HL-60/S4 treated with phorbol 12-myristate 13-acetate at 8.2 ng/mL for 4 days and 3 days (cell line): Measurements from ENCODE around the gene CRTAC1.

Source experiments
- in situ Hi-C: fragments of 300-500 bp; cut with MboI; formaldehyde crosslinking; loops from 2 replicates; pipeline ENCODE4 v1.15.0; 2022; ENCODE audit warnings: low sequenced_read_pairs

The CRTAC1 gene

DNA sequence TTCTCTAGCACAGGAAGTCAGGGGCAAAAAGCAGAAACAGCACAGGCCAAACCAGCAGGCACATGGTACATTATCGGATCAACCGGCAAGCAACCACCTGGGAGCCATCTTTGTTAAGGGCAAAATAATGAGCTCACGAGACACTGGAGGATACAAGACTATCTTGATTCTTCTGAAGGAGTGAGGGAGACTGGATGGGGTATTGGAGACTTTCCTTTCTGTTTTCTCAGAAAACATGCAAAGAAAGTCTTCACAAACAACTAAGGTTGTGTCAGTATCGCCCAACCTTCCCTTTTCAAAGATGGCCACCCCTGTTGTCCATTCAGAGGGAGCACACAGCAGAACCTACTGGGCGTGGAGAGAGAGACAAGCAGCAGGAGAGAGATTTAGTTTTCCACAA, 151.2 kb downstream of the CRTAC1 start:
- in situ Hi-C loops = no loop called here

DNA sequence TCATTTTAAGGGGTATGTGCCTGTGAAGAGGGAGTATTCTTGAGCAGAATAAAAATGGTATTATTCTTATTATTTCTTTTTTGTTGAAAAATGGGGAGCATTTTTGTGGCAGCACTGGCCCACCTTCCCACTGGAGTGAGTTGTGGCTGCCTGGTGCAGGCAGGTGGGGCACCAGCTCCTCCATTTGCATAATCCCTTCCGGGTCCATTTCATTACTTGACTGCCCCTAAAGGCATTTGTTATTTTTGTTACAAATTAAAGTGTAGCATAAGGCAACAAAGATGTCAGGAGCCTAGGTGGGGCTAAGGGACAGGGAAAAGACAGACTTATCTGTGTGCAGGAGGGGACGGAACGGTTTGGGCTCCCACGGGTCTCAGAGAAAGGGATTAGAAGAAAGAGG, 154.0 kb downstream of the CRTAC1 start:
- in situ Hi-C loops = no loop called here

DNA sequence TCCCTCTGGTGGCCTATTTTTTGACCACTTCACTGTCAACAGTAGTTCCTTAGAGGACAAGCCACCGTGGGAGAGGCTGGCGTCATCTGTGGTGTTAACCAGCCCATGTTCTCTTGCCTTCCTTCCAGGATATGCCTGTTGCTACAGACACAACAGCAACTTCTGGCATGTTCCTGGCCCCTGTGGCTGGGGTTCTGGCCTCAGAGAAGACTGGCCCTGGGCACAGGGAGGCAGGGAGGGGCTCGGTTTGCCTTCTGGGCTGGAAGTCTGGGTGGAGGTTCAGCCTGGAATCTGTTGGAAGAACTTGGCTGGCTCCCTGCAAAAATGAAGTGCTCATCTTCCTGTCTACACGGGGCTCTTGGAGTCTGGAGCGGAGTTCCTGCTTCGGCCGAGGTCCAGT, 155.0 kb downstream of the CRTAC1 start:
- in situ Hi-C loops = no loop called here

DNA sequence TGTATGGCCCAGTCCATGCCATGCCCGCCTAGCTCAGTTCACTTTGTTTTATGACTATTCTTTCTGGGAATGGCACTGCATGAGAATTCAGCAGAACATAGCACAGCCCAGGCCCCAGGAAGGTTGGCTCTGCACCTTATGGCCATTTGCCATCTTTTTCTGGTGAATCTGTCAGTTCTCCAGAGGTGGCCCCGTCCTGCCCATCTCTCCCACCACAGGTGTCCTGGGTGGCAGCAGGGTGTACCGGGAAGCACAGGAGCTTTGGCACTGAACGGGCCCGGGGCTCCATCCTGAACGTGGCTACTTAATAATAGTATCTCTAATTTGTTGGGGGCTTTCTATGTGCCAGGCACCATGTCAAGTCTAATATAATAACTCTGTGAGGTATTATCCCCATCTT, 156.1 kb downstream of the CRTAC1 start:
- in situ Hi-C loops = no loop called here

DNA sequence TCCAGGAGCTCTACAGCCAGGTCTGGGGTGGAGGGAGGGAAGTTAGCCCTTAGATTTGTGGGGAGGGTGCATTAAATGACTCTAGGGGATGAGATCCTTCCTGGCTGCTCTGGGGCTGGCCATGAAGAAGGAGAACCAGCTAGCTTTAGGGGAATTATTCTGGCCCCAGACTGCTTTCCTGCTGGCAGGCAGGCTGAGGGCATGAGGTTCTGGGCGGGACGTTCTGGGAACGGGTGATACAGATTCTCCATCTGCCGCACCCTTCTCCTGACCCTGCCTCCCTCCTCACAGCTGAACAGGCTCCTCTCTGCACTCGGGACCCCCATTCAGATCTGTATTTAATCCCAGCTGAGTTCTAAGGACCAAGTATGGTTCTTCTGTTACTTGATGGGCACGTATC, 156.9 kb downstream of the CRTAC1 start:
- in situ Hi-C loops = no loop called here

DNA sequence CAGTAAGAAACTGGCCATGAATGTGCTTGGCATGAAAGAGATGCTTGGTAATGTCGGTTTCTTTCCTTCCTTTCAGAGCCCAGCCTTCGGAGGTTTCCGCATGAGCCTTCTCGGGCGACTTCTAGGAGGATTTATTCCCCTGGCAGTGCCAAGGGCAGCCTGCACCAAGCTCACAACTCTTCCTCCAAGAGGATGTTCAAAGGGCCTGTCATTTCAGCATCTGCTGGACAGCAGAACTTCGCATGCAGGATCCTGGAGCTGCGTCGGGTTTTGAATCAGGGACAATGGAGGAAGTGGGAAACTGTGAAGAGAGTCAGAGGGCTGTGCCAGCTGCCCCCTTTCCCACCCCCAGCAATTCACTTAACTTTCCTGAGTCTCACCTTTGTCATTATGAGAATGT, 159.4 kb downstream of the CRTAC1 start:
- in situ Hi-C loops = no loop called here

DNA sequence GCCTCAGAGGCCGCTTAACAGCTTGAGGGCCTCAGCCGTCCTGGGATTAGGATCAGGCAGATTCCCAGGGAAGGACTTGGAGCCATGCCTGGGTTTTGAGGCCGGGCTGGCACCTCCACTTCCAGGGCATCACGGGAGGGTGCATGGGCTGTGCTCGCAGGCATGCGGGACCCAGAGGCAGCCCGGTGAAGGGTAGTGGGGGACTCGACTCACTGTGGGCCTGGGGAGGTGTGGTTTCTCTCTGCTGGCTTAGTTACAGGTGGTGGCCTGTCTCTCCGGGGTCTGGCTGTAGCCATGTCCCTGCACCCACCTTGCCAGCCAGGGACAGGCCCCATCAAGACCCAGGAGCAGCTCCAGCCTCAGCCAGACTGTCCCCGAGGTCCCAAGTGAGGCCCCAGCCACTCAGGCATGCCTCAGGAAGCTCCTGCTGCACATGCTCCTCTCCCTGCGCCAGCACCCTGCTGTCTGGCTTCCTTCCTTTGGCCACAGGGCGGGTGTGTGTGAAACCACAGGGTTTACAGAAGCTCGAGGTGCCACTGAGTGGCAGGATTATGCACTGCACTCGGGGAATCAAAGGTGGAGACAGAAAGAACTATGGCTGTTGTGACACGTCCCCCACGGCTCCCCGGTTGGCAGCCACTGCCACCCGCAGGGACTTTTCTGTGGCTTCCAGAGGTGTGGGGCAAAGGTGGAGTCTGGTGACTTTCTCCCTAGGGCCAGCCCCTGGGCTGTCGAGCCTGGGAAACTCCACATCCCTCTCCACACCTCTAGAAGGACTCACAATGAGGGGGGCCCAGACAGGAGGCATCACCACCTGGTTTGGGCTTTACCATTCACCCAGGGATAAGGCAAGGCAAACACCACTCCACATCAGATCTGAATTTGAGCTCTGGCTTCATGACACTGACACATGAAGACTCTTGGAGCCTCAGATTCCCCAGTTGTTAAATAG, 161.1 kb downstream of the CRTAC1 start:
- in situ Hi-C loops = loop anchor here (10.0 kb wide), 1 partner anchor 75 kb away; no protein-coding TSS in a partner anchor

DNA sequence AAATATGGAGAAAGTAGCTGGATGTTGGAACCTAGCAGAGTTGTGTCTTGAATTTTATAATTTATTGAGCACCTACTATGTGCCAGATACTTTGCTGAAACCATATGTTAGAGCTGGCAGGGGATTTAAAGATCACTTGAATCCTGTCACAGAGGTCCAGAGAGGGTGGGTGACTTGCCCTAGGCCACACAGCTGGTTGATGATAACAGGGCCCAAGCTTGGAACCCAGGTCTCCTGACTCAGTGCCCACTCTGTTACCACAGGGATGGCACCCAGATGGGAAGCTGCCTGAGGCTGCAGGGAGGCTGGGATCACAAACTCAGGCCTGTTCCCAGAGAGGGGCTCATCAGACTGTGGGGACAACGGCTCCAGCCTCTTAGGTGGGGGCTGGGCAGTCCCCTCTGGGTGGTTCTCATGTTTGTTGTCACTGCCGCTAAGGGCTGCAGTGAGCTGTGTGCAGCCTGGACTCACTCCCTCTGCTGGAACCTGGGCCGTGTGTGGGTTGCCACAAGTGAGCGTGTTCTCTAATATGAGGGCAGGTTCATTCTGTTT, 162.2 kb downstream of the CRTAC1 start:
- in situ Hi-C loops = loop anchor here (10.0 kb wide), 1 partner anchor 73 kb away; no protein-coding TSS in a partner anchor

DNA sequence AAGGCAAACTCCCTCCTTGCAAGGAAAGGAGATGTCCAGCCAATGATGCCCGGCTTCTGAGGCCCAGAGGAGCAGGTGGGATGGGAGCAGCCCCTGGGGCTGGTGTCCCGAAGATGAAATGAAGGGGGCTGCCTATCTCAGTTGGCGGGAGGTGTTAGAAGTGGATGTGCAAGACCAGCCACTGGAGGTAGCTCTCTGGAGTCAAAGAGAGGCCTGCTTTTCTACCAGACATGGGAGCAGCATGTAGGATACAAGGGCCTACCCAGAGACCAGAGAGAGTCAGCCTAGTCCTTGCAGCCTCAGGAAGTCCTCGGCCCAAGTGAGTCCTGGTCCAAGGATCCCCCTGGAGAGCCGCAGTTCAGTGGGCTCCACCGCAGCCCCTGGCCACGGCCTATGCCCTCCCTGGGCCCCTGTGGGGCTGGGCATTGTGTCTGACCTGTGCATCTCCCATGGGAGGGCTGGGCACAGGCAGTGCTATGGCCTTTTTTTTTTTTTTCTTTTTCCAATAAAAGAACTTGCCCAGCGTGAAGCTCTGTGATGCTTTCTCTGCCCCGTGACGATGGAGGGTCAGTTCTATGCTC, 163.1 kb downstream of the CRTAC1 start:
- in situ Hi-C loops = loop anchor here (10.0 kb wide), 1 partner anchor 73 kb away; no protein-coding TSS in a partner anchor

DNA sequence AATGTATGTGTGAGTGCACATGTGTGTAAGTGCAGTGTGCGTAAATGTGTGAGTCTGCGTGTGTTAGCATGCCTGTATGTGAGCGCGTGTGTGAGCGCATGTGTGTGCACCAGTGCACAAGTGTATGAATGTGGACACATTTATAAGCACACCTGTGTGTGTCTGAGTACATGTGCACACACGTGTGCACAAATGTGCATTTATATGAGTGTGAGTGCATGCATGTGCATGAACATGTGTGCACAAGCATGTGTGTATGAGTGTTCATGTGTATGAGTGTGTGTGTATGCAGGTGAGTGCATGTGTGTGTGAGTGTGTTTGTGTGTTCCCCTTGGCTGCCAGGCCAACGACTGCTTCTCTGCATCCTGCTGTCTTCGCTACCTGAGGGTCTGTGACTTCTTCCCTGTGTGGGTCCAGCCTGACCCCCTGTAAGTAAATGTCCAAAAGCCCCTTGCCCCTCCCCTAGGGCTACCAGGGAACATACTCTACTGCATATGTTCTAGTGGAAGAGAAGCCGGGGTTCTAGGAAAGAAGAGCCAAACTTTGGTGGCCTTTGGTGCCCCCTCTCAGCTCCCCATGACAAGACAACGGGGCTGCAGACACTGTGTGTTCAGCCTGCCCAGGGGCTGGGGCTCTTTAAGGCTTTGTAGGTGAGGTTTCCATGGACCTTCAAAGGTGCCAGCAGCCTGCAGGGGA, 163.7 kb downstream of the CRTAC1 start:
- in situ Hi-C loops = loop anchor here (10.0 kb wide), 1 partner anchor 72 kb away; no protein-coding TSS in a partner anchor

DNA sequence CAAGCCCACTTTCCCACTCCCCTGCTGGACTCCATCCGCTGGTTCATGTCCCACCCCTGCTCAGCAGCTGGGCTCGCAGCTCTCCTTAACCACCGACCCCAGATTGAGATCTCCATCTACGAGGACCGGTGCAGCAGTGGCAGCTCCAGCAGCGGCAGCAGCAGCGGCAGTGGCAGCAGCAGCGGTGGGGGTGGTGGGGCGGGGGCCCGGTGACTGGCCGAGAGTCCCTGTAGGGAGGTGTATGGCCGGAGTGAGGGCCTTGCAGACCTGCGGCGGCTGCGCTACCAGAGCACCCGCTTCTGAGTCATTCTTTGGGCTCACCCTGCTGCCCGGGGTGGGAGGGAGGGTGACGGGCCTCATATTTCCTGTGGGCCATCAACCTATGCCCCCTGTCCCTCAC, 164.9 kb downstream of the CRTAC1 start:
- in situ Hi-C loops = loop anchor here (10.0 kb wide), 1 partner anchor 71 kb away; no protein-coding TSS in a partner anchor

DNA sequence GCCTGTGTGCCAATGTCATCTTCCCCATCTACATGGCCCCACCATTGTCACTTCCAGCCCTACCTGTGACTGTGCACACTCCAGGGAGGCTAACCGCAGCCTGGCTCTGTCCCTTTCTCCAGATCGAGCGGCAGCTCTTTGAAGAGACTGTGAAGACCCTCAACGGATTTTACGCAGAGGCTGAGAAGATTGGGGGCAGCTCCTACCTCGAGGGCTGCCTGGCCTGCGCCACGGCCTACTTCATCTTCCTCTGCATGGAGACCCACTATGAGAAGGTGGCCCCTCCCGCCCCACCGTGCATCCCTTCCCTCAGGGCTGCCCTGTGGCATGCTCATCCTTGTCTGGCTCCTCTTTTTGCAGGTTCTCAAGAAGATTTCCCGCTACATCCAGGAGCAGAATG, 166.6 kb downstream of the CRTAC1 start:
- in situ Hi-C loops = loop anchor here (10.0 kb wide), 1 partner anchor 69 kb away; no protein-coding TSS in a partner anchor

DNA sequence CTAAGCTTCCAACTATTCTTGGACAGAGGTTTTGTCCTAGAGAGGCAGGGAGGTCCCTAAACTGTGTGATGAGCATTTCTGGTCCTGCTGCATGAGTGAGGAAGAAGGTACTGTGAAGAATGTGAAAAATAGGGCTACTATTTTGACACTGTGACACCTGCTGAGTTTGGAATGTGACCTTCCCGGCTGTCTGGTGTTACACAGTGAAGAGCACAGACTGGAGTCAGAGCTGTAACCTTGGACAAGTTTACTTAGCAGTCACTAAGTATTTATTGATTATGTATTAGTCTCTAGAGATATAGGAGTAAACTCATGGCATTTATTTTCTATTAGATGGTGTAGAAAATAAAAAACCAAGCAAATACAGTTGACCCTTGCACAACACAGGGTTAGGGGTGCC, 168.5 kb downstream of the CRTAC1 start:
- in situ Hi-C loops = loop anchor here (10.0 kb wide), 1 partner anchor 67 kb away; no protein-coding TSS in a partner anchor

DNA sequence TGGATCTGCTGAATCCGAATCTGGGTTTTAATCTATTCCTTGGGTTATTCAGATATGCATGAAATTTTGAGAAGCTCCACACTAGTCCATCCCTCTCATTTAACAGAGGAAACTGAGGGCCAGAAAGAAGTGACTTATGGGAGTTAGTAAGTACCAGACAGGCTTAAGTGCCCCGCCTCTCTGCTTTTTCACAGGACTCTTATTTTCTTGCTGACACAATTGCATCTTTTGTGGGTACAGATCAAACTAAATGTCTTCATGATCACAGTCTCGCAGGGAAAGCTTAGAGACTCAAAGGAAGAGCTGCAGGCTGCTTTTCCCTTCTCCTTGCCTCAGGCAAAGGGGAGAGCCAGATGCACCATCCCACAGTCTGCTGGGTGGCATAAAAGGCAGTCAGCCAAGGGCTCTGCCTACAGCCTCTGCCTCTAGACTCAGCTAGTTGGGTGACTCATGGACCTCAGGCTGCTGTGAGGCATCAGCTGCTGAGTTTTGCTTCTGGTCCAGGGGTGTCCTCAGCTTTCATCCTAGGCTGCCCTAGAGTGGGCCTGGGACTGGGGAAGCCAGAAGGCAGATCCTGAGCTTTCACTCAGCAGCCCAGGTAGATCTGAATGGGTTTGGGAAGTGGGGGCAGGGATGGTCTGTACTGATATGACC, 169.2 kb downstream of the CRTAC1 start:
- in situ Hi-C loops = loop anchor here (10.0 kb wide), 1 partner anchor 66 kb away; no protein-coding TSS in a partner anchor

DNA sequence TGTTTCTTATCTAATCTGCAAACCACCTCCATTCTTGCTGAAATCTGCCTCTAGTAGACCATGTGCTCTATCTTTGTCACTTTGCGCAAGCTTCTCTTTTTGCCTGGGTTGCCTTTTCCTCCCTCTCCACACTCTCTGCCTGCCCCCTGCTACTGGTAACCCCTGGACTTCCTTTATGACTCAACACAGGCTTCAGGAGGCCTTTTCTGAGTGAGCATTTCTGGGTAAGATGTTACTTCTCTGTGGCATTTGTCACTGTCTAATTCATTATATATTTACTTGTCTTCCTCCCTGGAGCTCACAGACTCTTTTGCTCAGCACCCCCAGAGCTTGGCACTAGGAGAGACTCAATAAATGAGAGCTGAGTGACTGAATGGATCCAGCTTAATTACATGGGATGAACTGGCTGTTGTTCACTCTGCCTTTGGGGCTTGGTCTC, 172.4 kb downstream of the CRTAC1 start:
- in situ Hi-C loops = no loop called here

DNA sequence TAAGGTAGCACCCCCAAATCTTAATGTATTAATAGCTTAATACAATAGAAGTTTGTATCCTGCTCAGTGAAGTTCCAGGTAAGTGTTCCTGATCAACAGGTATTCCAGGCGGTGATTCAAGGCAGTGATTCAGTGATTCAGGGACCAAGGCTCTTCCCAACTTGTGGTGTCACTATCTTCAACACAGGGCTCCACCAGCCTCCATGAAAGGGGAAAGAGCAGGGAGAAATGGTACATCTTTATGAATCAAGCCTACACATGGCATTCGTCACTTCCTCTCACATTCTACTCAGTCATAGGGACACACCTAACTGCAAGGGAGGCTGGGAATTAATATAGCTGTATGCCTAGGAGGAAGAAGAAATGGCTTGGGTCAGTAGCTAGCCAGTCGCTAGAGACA, 175.7 kb downstream of the CRTAC1 start:
- in situ Hi-C loops = no loop called here

DNA sequence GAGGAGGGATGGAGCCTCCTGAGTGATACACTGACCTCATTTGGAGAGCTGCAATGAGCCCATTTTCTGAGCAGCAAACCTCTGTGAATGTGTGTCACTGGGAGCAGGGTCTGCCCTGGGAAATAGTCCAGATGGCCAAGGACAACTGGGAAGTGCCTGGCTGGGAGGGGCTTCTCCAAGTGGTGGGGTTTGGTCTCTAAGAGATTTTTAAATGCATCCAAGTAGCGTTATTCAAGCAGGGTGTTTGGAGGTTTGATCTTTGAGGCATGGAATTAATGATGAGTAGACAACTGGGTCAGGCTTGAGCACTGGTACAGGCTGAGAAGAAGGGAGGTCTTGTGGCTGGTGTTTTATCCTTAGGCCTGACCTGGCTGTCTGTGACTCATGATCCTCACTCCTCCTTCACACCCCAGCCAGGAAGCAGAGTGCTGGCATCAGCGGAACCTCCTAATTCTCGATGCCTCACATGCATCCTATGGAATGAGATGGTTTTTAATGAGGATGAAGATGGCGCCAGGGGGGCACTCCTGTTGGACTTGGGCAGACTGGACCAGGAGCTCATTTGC, 177.5 kb downstream of the CRTAC1 start:
- in situ Hi-C loops = no loop called here

DNA sequence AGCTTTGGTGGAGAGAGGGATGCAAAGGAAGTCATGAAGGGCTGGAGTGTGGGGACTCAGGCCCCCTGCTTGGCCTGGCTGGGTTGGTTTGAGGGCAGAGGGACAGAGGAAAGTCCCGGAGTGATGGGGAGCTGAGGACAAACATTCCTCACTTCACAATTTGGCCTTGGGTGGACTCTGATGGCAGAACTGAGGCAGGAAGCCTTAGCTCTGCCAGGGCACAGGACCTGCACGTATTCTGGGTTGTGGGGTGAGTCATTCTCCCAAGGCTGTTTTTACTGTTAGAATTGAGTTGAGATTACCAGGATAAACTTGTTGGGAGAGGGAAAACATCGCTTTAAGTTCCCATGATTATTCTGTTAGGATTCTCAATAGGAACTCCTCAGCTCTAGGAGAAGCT, 178.1 kb downstream of the CRTAC1 start:
- in situ Hi-C loops = no loop called here

DNA sequence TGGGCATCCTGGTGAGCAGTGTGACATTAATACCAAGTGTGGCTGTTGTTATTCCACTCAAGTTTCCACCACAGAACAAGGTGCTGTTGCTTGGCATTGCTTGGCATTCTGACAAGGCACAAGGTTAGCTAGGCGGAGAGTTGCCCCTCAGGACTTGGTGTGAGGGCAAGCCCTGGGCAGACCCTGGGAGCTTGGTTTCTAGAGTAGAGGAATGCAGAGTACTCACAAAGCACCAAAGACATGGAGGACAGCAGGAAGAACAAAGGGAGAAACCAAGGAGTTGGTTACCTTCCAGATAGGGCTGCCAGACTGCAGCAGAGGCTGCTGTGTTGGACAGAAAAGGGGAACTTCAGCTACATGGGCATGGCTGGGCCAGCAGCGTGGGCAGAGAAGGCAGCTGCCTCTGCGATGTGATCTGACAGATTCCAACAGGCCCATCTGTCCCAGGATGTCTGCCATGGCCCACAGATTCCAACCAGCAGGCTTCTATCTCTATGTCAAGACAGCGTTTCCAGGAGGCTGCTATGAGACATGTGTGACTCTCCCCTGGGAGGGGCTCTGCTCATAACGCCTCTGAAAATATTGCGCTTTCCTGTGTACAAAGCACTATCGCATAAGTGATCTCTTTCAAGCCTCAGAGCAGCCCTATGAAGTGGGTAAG, 178.9 kb downstream of the CRTAC1 start:
- in situ Hi-C loops = no loop called here
